ENCODE results near the gene GALNT8.

DNA sequence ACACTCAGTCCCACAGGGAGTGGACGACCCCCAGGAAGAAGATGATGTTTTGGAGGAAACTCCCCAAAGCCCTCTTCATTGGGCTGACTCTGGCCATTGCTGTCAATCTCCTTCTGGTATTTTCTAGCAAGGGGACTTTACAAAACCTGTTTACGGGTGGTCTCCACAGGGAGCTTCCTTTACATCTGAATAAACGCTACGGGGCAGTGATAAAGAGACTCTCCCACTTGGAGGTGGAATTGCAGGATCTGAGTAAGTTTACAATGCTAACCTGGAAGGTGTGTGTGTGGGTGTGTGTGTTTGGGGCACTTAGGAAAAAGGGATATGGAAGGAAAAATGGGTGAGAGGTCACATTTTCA lies 416 bp downstream of the GALNT8 start:
- TF ChIP-seq CTCF (IDR thresholded peaks at IDR 0.05; ENCODE audit: low read depth, low read length): no peak
- no peak for TF ChIP-seq EZH2phosphoT487 (IDR thresholded peaks at IDR 0.05; ENCODE audit: low read depth)

Measured in OCI-LY3 (cell line).